Caco-2 (cell line): Measurements from ENCODE around the gene NR2C1. TPM values are rescaled to one million over a fixed set of nuclear protein-coding genes. Genes with fewer than 3 reads are reported as not detected.
"Not testable (repeated sequence)": the region's sequence is repeated elsewhere in the genome, so short reads cannot be mapped to it uniquely, and the experiment has no call there.

Experiments
- BruUV-seq: library from RNA; stranded (reverse); fragments of 400-500 nt; replicated peaks from 2 replicates; lab custom pipeline; 2021; lab: Mats Ljungman, UMichigan
- CTCF ChIA-PET: fragments of 300-600 bp; sonication (Branson Sonifier 250); formaldehyde crosslinking; loops from one replicate; lab custom pipeline; 2022; ENCODE audit warnings: antibody characterized with exemption; lab: Charles Lee
- POLR2A ChIA-PET: fragments of 300-600 bp; sonication (Branson Sonifier 250); formaldehyde crosslinking; loops from one replicate; lab custom pipeline; 2022; ENCODE audit warnings: antibody characterized with exemption; lab: Charles Lee
- DNase-seq, 2 experiments: peaks; one replicate each; pipeline versions ENCODE4 v3.0.0 to v3.0.0-alpha.2; 2020 to 2022
- H3K27me3 ChIP-seq: replicated peaks from 2 replicates; pipeline ENCODE4 v1.6.0; 2011; ENCODE audit warnings: low read length; ENCODE audit not compliant: control insufficient read depth, insufficient read depth
- H3K36me3 ChIP-seq: 2 replicates; pipeline ENCODE4 v1.5.1; 2011; ENCODE audit warnings: low read length; ENCODE audit not compliant: control insufficient read depth, insufficient read depth
- H3K4me1 ChIP-seq: fragments of 250-450 bp; sonication (Bioruptor Pico); 2 replicates; pipeline ENCODE4 v1.5.1; 2020; ENCODE audit warnings: mild to moderate bottlenecking
- H3K4me3 ChIP-seq: 2 replicates; pipeline ENCODE4 v1.5.1; 2011; ENCODE audit warnings: low read depth, mild to moderate bottlenecking, control low read depth, low read length
- H3K9me3 ChIP-seq: fragments of 250-450 bp; sonication (Bioruptor Pico); 2 replicates; pipeline ENCODE4 v1.5.1; 2020; ENCODE audit warnings: mild to moderate bottlenecking, moderate library complexity
- H3K27ac Mint-ChIP-seq: one replicate; pipeline ENCODE4 v1.8.0; 2022; ENCODE audit warnings: mixed read lengths; ENCODE audit not compliant: unreplicated experiment
- H3K27me3 Mint-ChIP-seq: one replicate; pipeline ENCODE4 v1.8.0; 2022; ENCODE audit warnings: mixed read lengths; ENCODE audit not compliant: insufficient read depth, unreplicated experiment
- H3K36me3 Mint-ChIP-seq: one replicate; pipeline ENCODE4 v1.8.0; 2022; ENCODE audit warnings: mild to moderate bottlenecking, mixed read lengths; ENCODE audit not compliant: insufficient read depth, unreplicated experiment
- H3K4me1 Mint-ChIP-seq: one replicate; pipeline ENCODE4 v1.8.0; 2022; ENCODE audit warnings: low read depth, mixed read lengths; ENCODE audit not compliant: unreplicated experiment
- H3K4me3 Mint-ChIP-seq: one replicate; pipeline ENCODE4 v1.8.0; 2022; ENCODE audit warnings: mild to moderate bottlenecking, moderate library complexity, mixed read lengths; ENCODE audit not compliant: unreplicated experiment
- H3K9me3 Mint-ChIP-seq: one replicate; pipeline ENCODE4 v1.8.0; 2022; ENCODE audit warnings: mixed read lengths; ENCODE audit not compliant: unreplicated experiment
- intact Hi-C: fragments of 100-400 bp; cut with micrococcal nuclease; formaldehyde crosslinking; loops from one replicate; pipeline ENCODE4 v1.10.0; 2022; ENCODE audit not compliant: unreplicated experiment
- total RNA-seq: library from RNA; stranded (reverse); gene quantifications from 2 replicates; pipeline ENCODE4 v1.2.3, GENCODE V29; 2022
- TF ChIP-seq, protein P1 (sequence below), 2 experiments: fragments of 200-600 bp in 1 of 2; IDR thresholded peaks; 1 replicate in 1 of 2; 2 replicates in 1 of 2; pipeline versions ENCODE4 v1.5.1 to v1.8.0; 2011 to 2022; ENCODE audit warnings: antibody characterized with exemption in 1 of 2, control low read depth in 1 of 2, inconsistent platforms in 1 of 2, low read depth in 1 of 2, low read length in 1 of 2, mild to moderate bottlenecking in 1 of 2, moderate library complexity in 1 of 2; ENCODE audit not compliant: insufficient read depth in 1 of 2, severe bottlenecking in 1 of 2, unreplicated experiment in 1 of 2

The NR2C1 gene
- total RNA-seq, 1 experiment from 2014 or later: 51.1 TPM

- no peak overlapping the region for H3K4me3 ChIP-seq
- no peaks in the 10 kb centered on the region for H3K27me3 ChIP-seq
- no peaks in the 10 kb centered on the region for H3K9me3 ChIP-seq
- Mint-ChIP-seq H3K27me3 (no peaks in the 10 kb centered on the region), H3K9me3 (no peaks in the 10 kb centered on the region), H3K27ac (no peak overlapping the region), H3K4me3 (no peak overlapping the region), H3K36me3 (peaks cover 50% of the 10 kb centered on the region), H3K4me1 (peaks cover 23% of the 10 kb centered on the region)
- intact Hi-C loops: no loop called here
- ChIA-PET CTCF (no interaction called here), POLR2A (no interaction called here)
- peaks cover 2% of the 10 kb centered on the region for H3K36me3 ChIP-seq
- peaks cover 23% of the 10 kb centered on the region for H3K4me1 ChIP-seq
- DNase-seq: no peak
- TF ChIP-seq, protein P1, sequence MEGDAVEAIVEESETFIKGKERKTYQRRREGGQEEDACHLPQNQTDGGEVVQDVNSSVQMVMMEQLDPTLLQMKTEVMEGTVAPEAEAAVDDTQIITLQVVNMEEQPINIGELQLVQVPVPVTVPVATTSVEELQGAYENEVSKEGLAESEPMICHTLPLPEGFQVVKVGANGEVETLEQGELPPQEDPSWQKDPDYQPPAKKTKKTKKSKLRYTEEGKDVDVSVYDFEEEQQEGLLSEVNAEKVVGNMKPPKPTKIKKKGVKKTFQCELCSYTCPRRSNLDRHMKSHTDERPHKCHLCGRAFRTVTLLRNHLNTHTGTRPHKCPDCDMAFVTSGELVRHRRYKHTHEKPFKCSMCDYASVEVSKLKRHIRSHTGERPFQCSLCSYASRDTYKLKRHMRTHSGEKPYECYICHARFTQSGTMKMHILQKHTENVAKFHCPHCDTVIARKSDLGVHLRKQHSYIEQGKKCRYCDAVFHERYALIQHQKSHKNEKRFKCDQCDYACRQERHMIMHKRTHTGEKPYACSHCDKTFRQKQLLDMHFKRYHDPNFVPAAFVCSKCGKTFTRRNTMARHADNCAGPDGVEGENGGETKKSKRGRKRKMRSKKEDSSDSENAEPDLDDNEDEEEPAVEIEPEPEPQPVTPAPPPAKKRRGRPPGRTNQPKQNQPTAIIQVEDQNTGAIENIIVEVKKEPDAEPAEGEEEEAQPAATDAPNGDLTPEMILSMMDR (IDR thresholded peaks at IDR 0.05; ENCODE audit: insufficient read depth in 1 of 2, low read depth in 1 of 2, low read length in 1 of 2, severe bottlenecking in 1 of 2, unreplicated experiment in 1 of 2): no peak
- no TSS peak for BruUV-seq
Measured at GRCh38 chr12:95102916-95103671, 29.7 kb upstream of the NR2C1 start.

GRCh38 chr12:95101957-95102356, 28.5 kb upstream of the NR2C1 start:
- peaks cover 29% of the 10 kb centered on the region for H3K4me1 ChIP-seq
- DNase-seq, H3K4me3 ChIP-seq, H3K9me3 ChIP-seq, H3K4me3 Mint-ChIP-seq, H3K27me3 Mint-ChIP-seq, H3K36me3 ChIP-seq, intact Hi-C loops, H3K27ac Mint-ChIP-seq, H3K9me3 Mint-ChIP-seq, POLR2A ChIA-PET, BruUV-seq, H3K27me3 ChIP-seq: not testable (repeated sequence)
- CTCF ChIA-PET: interaction anchor here (0.7 kb wide), 1 partner anchor 281 kb away, joined by 3 read pairs; no protein-coding TSS in a partner anchor
- Mint-ChIP-seq H3K4me1 (peaks cover 28% of the 10 kb centered on the region), H3K36me3 (peaks cover 50% of the 10 kb centered on the region)

DNA sequence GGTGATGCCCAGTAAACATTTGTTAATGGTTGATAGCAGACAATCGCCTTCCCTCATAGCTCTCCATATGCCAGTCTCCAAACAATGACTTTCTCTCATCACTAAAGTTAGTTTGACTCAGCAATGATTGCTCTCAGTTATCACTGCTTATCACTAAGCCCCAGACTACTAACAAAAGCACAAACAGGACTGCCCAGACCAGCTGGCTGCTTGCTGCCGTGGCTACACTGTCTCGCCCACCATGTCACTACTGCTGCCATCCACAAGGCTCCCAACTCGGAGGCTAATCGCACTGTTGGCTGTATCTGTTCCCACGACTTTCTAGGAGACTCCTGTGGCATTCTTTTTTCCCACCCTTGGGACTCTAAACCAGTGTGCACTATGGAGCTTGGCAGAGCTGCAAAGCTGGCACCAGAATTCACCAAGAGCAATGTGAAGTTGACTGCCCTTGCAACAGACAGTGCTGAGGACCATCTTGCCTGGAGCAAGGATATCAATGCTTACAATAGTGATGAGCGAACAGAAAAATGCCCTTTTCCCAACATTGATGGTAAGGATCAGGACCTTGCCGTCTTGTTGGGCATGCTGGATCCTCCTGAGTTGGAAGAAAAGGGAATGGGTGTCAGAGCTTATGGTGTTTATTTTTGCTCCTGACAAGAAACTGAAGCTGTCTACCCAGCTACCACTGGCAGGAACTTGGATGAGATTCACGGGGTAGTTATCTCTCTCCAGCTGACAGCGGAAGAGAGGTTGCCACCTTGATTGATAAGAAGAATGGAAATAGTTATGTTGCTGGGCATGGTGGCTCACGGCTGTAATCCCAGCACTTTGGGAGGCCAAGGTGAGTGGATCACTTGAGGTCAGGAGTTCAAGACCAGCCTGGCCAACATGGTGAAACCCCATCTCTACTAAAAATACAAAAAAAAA, 27.1 kb upstream of the NR2C1 start:
- peaks cover 2% of the 10 kb centered on the region for H3K36me3 ChIP-seq
- TF ChIP-seq, protein P1 (IDR thresholded peaks at IDR 0.05; ENCODE audit: insufficient read depth in 1 of 2, low read depth in 1 of 2, low read length in 1 of 2, severe bottlenecking in 1 of 2, unreplicated experiment in 1 of 2): no peak
- POLR2A ChIA-PET: interaction anchor here (0.5 to 0.6 kb wide), 2 partner anchors 213 to 324 kb away, joined by 3 to 10 read pairs; no protein-coding TSS in a partner anchor
- intact Hi-C loops: no loop called here
- CTCF ChIA-PET: interaction anchor here (1.0 kb wide), 1 partner anchor 27 kb away, joined by 3 read pairs; the partner anchor contains the start of gene NR2C1
- Mint-ChIP-seq H3K9me3 (no peaks in the 10 kb centered on the region), H3K27me3 (no peaks in the 10 kb centered on the region), H3K36me3 (peaks cover 56% of the 10 kb centered on the region), H3K4me1 (peaks cover 28% of the 10 kb centered on the region), H3K4me3 (no peak overlapping the region), H3K27ac (peak overlapping the region; percentile 37)
- BruUV-seq: no TSS peak
- no peaks in the 10 kb centered on the region for H3K9me3 ChIP-seq
- H3K4me1 ChIP-seq: peaks cover 29% of the 10 kb centered on the region
- DNase-seq: peak in 1 of 2 experiments; percentile 39
- no peak overlapping the region for H3K4me3 ChIP-seq
- H3K27me3 ChIP-seq: no peaks in the 10 kb centered on the region
